GM23338 (cell line): ENCODE results near the gene USH1G. TPM values are rescaled to one million over a fixed set of nuclear protein-coding genes. Genes with fewer than 3 reads are reported as not detected.

ENCODE experiments used
- ATAC-seq: fragments of 200-7000 bp; cut with Tn5 transposase; 3 replicates; pipeline ENCODE4 v1.9.1; 2020
- DNase-seq: peaks from one replicate; pipeline ENCODE4 v3.0.0-alpha.2; 2015; ENCODE audit warnings: low spot score
- H2AFZ ChIP-seq: fragments of 200-600 bp; sonication (generic); 2 replicates; pipeline ENCODE4 v1.8.0; 2016; ENCODE audit warnings: antibody characterized with exemption, mild to moderate bottlenecking, moderate library complexity
- H3F3A ChIP-seq: fragments of 200-600 bp; sonication (generic); replicated peaks from 2 replicates; pipeline ENCODE4 v1.8.0; 2017; ENCODE audit warnings: antibody characterized with exemption, mixed run types, low read depth
- H3K27ac ChIP-seq: fragments of 200-600 bp; sonication (generic); 2 replicates; pipeline ENCODE4 v1.6.1; 2016; ENCODE audit warnings: low read depth
- H3K27me3 ChIP-seq: fragments of 200-600 bp; sonication (generic); 2 replicates; pipeline ENCODE4 v1.8.0; 2016; ENCODE audit warnings: mild to moderate bottlenecking, mixed run types, moderate library complexity; ENCODE audit not compliant: insufficient read depth
- H3K36me3 ChIP-seq: fragments of 200-600 bp; sonication (generic); 2 replicates; pipeline ENCODE4 v1.8.0; 2016; ENCODE audit warnings: mild to moderate bottlenecking; ENCODE audit not compliant: insufficient read depth
- H3K4me1 ChIP-seq: fragments of 200-600 bp; sonication (generic); 2 replicates; pipeline ENCODE4 v1.8.0; 2016; ENCODE audit warnings: mild to moderate bottlenecking, moderate library complexity; ENCODE audit not compliant: insufficient read depth
- H3K4me2 ChIP-seq: fragments of 200-600 bp; sonication (generic); 2 replicates; pipeline ENCODE4 v1.7.1; 2017; ENCODE audit warnings: mixed run types
- H3K4me3 ChIP-seq: fragments of 200-600 bp; sonication (generic); 2 replicates; pipeline ENCODE4 v1.6.1; 2016; ENCODE audit warnings: mixed run types
- H3K79me2 ChIP-seq: fragments of 200-600 bp; sonication (generic); replicated peaks from 2 replicates; pipeline ENCODE4 v1.8.0; 2017; ENCODE audit warnings: mild to moderate bottlenecking; ENCODE audit not compliant: insufficient read depth
- H3K9me2 ChIP-seq: fragments of 200-600 bp; sonication (generic); 2 replicates; pipeline ENCODE4 v1.8.0; 2017; ENCODE audit not compliant: insufficient read depth
- H4K20me1 ChIP-seq: fragments of 200-600 bp; sonication (generic); replicated peaks from 2 replicates; pipeline ENCODE4 v1.8.0; 2017; ENCODE audit warnings: mild to moderate bottlenecking; ENCODE audit not compliant: insufficient read depth
- H3K27ac Mint-ChIP-seq: 2 replicates; pipeline ENCODE4 v1.8.0; 2020; ENCODE audit warnings: inconsistent platforms, mild to moderate bottlenecking, moderate library complexity, mixed read lengths
- H3K27me3 Mint-ChIP-seq: 3 replicates; pipeline ENCODE4 v1.8.0; 2022; ENCODE audit warnings: low read depth, mild to moderate bottlenecking, moderate library complexity, mixed read lengths, inconsistent platforms; ENCODE audit not compliant: insufficient read depth, poor library complexity
- H3K36me3 Mint-ChIP-seq: 3 replicates; pipeline ENCODE4 v1.8.0; 2021; ENCODE audit warnings: low read depth, mild to moderate bottlenecking, inconsistent platforms, moderate library complexity, mixed read lengths
- H3K4me1 Mint-ChIP-seq: 3 replicates; pipeline ENCODE4 v1.8.0; 2020; ENCODE audit warnings: mild to moderate bottlenecking, inconsistent platforms, mixed read lengths
- H3K4me3 Mint-ChIP-seq: 3 replicates; pipeline ENCODE4 v1.8.0; 2021; ENCODE audit warnings: moderate library complexity, mild to moderate bottlenecking, inconsistent platforms, mixed read lengths
- H3K9me3 Mint-ChIP-seq: 3 replicates; pipeline ENCODE4 v1.8.0; 2020; ENCODE audit warnings: moderate library complexity, mild to moderate bottlenecking, inconsistent platforms, mixed read lengths
- CREB1 ChIP-seq: fragments of 250-450 bp; sonication (Bioruptor Pico); IDR thresholded peaks from 2 replicates; pipeline ENCODE4 v1.5.0; 2020; ENCODE audit warnings: low read depth, mild to moderate bottlenecking, moderate library complexity
- CTCF ChIP-seq, 2 experiments: fragments of 200-600 bp in 1 of 2; sonication (generic) in 1 of 2; conservative IDR thresholded peaks; 2 replicates each; pipeline versions ENCODE4 v1.5.1 to v1.6.1; 2016 to 2017; ENCODE audit warnings: antibody characterized with exemption in 2 of 2, low read depth in 2 of 2, mild to moderate bottlenecking in 2 of 2, moderate library complexity in 1 of 2
- EZH2phosphoT487 ChIP-seq: fragments of 200-600 bp; sonication (generic); IDR thresholded peaks from one replicate; pipeline ENCODE4 v1.8.1; 2018; ENCODE audit warnings: antibody characterized with exemption; ENCODE audit not compliant: unreplicated experiment
- JUNB ChIP-seq: IDR thresholded peaks from one replicate; pipeline ENCODE4 v1.6.1; 2016; ENCODE audit warnings: antibody characterized with exemption; ENCODE audit not compliant: unreplicated experiment
- NANOG ChIP-seq: IDR thresholded peaks from 2 replicates; pipeline ENCODE4 v1.6.1; 2016; ENCODE audit warnings: antibody characterized with exemption, borderline replicate concordance
- POLR2AphosphoS5 ChIP-seq: IDR thresholded peaks from 2 replicates; pipeline ENCODE4 v1.6.1; 2016; ENCODE audit warnings: antibody characterized with exemption, low read depth
- REST ChIP-seq: IDR thresholded peaks from one replicate; pipeline ENCODE4 v1.6.1; 2018; ENCODE audit warnings: antibody characterized with exemption; ENCODE audit not compliant: unreplicated experiment
- ZNF114 ChIP-seq: fragments of 250-450 bp; sonication (Bioruptor Pico); IDR thresholded peaks from 2 replicates; pipeline ENCODE4 v1.5.0; 2020; ENCODE audit warnings: mild to moderate bottlenecking, moderate library complexity
- ZNF331 ChIP-seq: fragments of 250-450 bp; sonication (Bioruptor Pico); IDR thresholded peaks from 2 replicates; pipeline ENCODE4 v1.5.0; 2020; ENCODE audit warnings: low read depth, mild to moderate bottlenecking, moderate library complexity
- ZNF462 ChIP-seq: fragments of 250-450 bp; sonication (Bioruptor Pico); IDR thresholded peaks from 2 replicates; pipeline ENCODE4 v1.5.0; 2020; ENCODE audit warnings: mild to moderate bottlenecking, moderate library complexity
- polyA plus RNA-seq: library from polyadenylated mRNA; unstranded; fragments of >200 nt; fragmentation: Nextera tagmentation; extraction: Ambion mirVana; gene quantifications from 2 replicates; pipeline ENCODE4 v1.2.1, GENCODE V29; 2016
- total RNA-seq: library from RNA; depleted of rRNA; stranded (reverse); fragments of >200 nt; shearing (Covaris generic); gene quantifications from 2 replicates; pipeline ENCODE4 v1.2.3, GENCODE V29; 2014

Gene USH1G
- total and polyA plus RNA-seq, 2 experiments from 2014 or later: 0.34 to 1.7 TPM

GRCh38 chr17:74871356-74872076 lies 51.5 kb downstream of the USH1G start (continued):
- TF ChIP-seq EZH2phosphoT487 (no peak), CREB1 (CRISPR knock-in tag) (no peak), CTCF (conservative IDR thresholded peaks at IDR 0.05; ENCODE audit: low read depth in 2 of 2) (no peak), POLR2AphosphoS5 (no peak), ZNF114 (CRISPR knock-in tag) (no peak), ZNF331 (CRISPR knock-in tag) (no peak), JUNB (no peak)

- Mint-ChIP-seq H3K27ac (no peak overlapping the region), H3K4me3 (no peak overlapping the region), H3K27me3 (peaks cover 23% of the 10 kb centered on the region), H3K36me3 (peaks cover 6% of the 10 kb centered on the region; the same call in 1 of the 3 replicates), H3K9me3 (peaks cover 2% of the 10 kb centered on the region; the same call in 1 of the 3 replicates), H3K4me1 (peaks cover 18% of the 10 kb centered on the region)
- H3K4me2 ChIP-seq: no peak overlapping the region
- ATAC-seq: no peak
- DNase-seq: no peak
- H3K9me2 ChIP-seq: no peaks in the 10 kb centered on the region
- no peaks in the 10 kb centered on the region for H3K36me3 ChIP-seq
- peaks cover 9% of the 10 kb centered on the region; the same call in 1 of the 2 replicates for H3K4me1 ChIP-seq
- no peak overlapping the region for H3K4me3 ChIP-seq
- peaks cover 3% of the 10 kb centered on the region; the same call in 1 of the 2 replicates for H4K20me1 ChIP-seq
- 0 out of 2 replicates have a peak, but pooled peaks cover 7% of the 10 kb centered on the region for H3K27me3 ChIP-seq
- 0 out of 2 replicates have a peak, but pooled peaks cover 4% of the 10 kb centered on the region for H3F3A ChIP-seq
- H2AFZ ChIP-seq: no peak overlapping the region
- H3K27ac ChIP-seq: no peak overlapping the region
- no peaks in the 10 kb centered on the region for H3K79me2 ChIP-seq
- TF ChIP-seq ZNF331 (CRISPR knock-in tag) (no peak), NANOG (no peak), EZH2phosphoT487 (no peak), JUNB (no peak), CTCF (conservative IDR thresholded peaks at IDR 0.05; ENCODE audit: low read depth in 2 of 2) (no peak), ZNF462 (CRISPR knock-in tag) (no peak), REST (no peak)
Measured at GRCh38 chr17:74870512-74870911, 52.5 kb downstream of the USH1G start.
